Placental pericyte (primary cell): Measurements from ENCODE around the gene ITIH5. TPM values are rescaled to one million over a fixed set of nuclear protein-coding genes. Genes with fewer than 3 reads are reported as not detected.

Experiments
- total RNA-seq: library from RNA; depleted of rRNA; stranded (reverse); fragments of >200 nt; gene quantifications from 2 replicates; pipeline ENCODE4 v1.2.3, GENCODE V29; 2012

The ITIH5 gene
- total RNA-seq, result under 0.01 TPM in 1 of 2 replicates, not detected in the other

GRCh38 chr10:7666253-7667023, at the start of gene ITIH5:
ITIH5 (minus strand) TSS chr10:7666966; CDS start chr10:7666892, 74 bp downstream.

DNA sequence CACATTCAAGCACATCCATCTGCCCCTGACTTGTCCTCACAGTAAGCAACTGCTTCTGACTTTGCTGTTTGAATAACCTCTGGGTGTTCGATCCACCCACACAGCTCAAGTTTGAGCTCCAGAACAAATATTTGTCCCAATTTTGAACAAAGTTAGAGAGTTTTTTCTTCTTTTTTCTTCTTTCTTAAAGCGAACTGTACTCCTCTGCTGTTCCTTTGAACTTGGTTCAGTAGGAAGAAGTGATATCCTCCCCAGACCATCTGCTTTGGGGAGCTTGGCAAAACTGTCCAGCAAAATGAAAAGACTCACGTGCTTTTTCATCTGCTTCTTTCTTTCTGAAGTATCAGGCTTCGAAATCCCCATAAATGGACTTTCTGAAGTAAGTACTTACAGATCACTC, 36.4 kb upstream of the ITIH5 start, which contains the start of gene ITIH2:
Gene ITIH2 (plus strand): TSS at position 177 of the 400 bp plus-strand sequence. CDS start 119 bp downstream, at position 296.

Other genes starting within 250 kb of the ITIH5 start
- gene ITIH2, start 36.4 kb upstream of the ITIH5 start, total RNA-seq, result not detected in 2 replicates
- gene KIN, start 121.0 kb upstream of the ITIH5 start, total RNA-seq, result 5.2 and 5.3 TPM in 2 replicates
- 172 and 240 TPM in 2 replicates for gene ATP5F1C, start 121.2 kb upstream of the ITIH5 start, total RNA-seq
- gene TAF3, start 151.5 kb upstream of the ITIH5 start, total RNA-seq, result 2.6 and 3.1 TPM in 2 replicates